ENCODE data around the gene NPVF. TPM values are rescaled to one million over a fixed set of nuclear protein-coding genes. Genes with fewer than 3 reads are reported as not detected.

Gene NPVF
- total and polyA plus RNA-seq, 2 of the 4 experiments (the other 2 are of a cell fraction), result not detected

GRCh38 chr7:25208525-25209221 lies 19.6 kb downstream of the NPVF start:
- dilution Hi-C loops (cut with HindIII; ENCODE audit: low sequenced_read_pairs, unreplicated experiment) (no loop called here), intact Hi-C loops (cut with micrococcal nuclease) (no loop called here), in situ Hi-C loops (cut with MboI; ENCODE audit: low sequenced_read_pairs) (no loop called here)
- Histone ChIP-seq H3K27ac (ENCODE audit: insufficient read depth, low read length) (no peak overlapping the region), H3K9ac (ENCODE audit: low read depth, low read length) (no peak overlapping the region), H3K9me3 (ENCODE audit: control insufficient read depth, insufficient read depth, low read length) (no peaks in the 10 kb centered on the region), H3K18ac (ENCODE audit: low read depth, low read length) (no peak overlapping the region), H3K36me3 (ENCODE audit: control insufficient read depth, insufficient read depth, low read length) (no peaks in the 10 kb centered on the region), H3K23ac (ENCODE audit: low read depth, low read length) (no peak overlapping the region), H3K4me1 (ENCODE audit: control insufficient read depth, insufficient read depth, low read length) (no peaks in the 10 kb centered on the region), H2BK5ac (ENCODE audit: low read depth, low read length, poor library complexity, severe bottlenecking) (no peak overlapping the region), H4K8ac (ENCODE audit: low read depth in 2 of 2, low read length in 2 of 2) (no peak overlapping the region), H2AK5ac (ENCODE audit: low read depth, low read length) (no peak overlapping the region), H3K4me2 (ENCODE audit: low read depth, low read length) (no peak overlapping the region), H3K56ac (ENCODE audit: extremely low read depth, insufficient read depth, low read length) (no peak overlapping the region), H3K14ac (replicated peaks; ENCODE audit: low read depth, low read length) (no peak overlapping the region), H3K4ac (ENCODE audit: low read depth, low read length) (no peak overlapping the region), H4K20me1 (ENCODE audit: insufficient read depth, low read length) (no peaks in the 10 kb centered on the region), H3K27me3 (ENCODE audit: control insufficient read depth, insufficient read depth, low read length) (peaks cover 3% of the 10 kb centered on the region; the same call in 1 of the 2 replicates), H2BK20ac (ENCODE audit: low read depth, low read length) (no peak overlapping the region), H3K9me1 (ENCODE audit: insufficient read depth, low read length) (no peaks in the 10 kb centered on the region), H2AFZ (replicated peaks; ENCODE audit: low read length, poor library complexity) (no peak overlapping the region), H2BK15ac (ENCODE audit: low read depth, low read length) (no peak overlapping the region), H4K5ac (ENCODE audit: low read depth, low read length) (no peak overlapping the region), H2AK9ac (replicated peaks; ENCODE audit: low read depth, low read length, poor library complexity) (no peak overlapping the region), H2BK120ac (ENCODE audit: low read depth, low read length) (no peak overlapping the region), H3K79me1 (ENCODE audit: low read depth in 1 of 2, low read length in 2 of 2) (no peaks in the 10 kb centered on the region), H4K91ac (ENCODE audit: insufficient read depth, low read depth, low read length) (no peak overlapping the region), H3K4me3 (ENCODE audit: insufficient read depth, low read depth, low read length) (no peak overlapping the region)
- DNase-seq (no peak), ATAC-seq (ENCODE audit: low read depth) (no peak)
- BruUV-seq (replicated peaks), result no TSS peak
- POLR2A ChIA-PET (ENCODE audit: unreplicated experiment), result no interaction called here
- CTCF ChIA-PET, result no interaction called here
- no CpG with 5 or more reads among the region's 1 CpG for WGBS, 2 experiments (ENCODE audit: extremely low coverage in 2 of 2, insufficient read length in 1 of 2)
- no peak for TF ChIP-seq CHD1 (IDR thresholded peaks at IDR 0.05; ENCODE audit: low read depth, low read length)
- no peak for TF ChIP-seq POLR2A (IDR thresholded peaks at IDR 0.05; ENCODE audit: low read depth, low read length)
- TF ChIP-seq MXI1 (IDR thresholded peaks at IDR 0.05; ENCODE audit: borderline replicate concordance, low read depth, low read length), result no peak
- TF ChIP-seq CTCF (conservative IDR thresholded peaks at IDR 0.05; ENCODE audit: low read depth, low read length), result no peak
- no peak for TF ChIP-seq MAZ (IDR thresholded peaks at IDR 0.05; ENCODE audit: borderline replicate concordance, low read depth, low read length)
- no peak for TF ChIP-seq RAD21 (IDR thresholded peaks at IDR 0.05; ENCODE audit: low read length)
- no peak for TF ChIP-seq USF2 (IDR thresholded peaks at IDR 0.05; ENCODE audit: low read depth, low read length)
- no peak for TF ChIP-seq RFX5 (IDR thresholded peaks at IDR 0.05; ENCODE audit: low read depth, low read length)
- TF ChIP-seq NFE2L2 (IDR thresholded peaks at IDR 0.05; ENCODE audit: low read depth, low read length), result no peak
- no peak for TF ChIP-seq ELK1 (IDR thresholded peaks at IDR 0.05; ENCODE audit: borderline replicate concordance, low read depth, low read length)
- TF ChIP-seq SMC3 (IDR thresholded peaks at IDR 0.05; ENCODE audit: low read depth, low read length), result no peak
- no peak for TF ChIP-seq BHLHE40 (IDR thresholded peaks at IDR 0.05; ENCODE audit: low read depth, low read length)
- TF ChIP-seq CEBPB (IDR thresholded peaks at IDR 0.05; ENCODE audit: low read depth, low read length), result no peak
- no peak for TF ChIP-seq MAFK (IDR thresholded peaks at IDR 0.05; ENCODE audit: low read depth, low read length)
- no peak for TF ChIP-seq FOS (IDR thresholded peaks at IDR 0.05; ENCODE audit: low read depth, low read length)
- TF ChIP-seq RCOR1 (IDR thresholded peaks at IDR 0.05; ENCODE audit: insufficient replicate concordance, low read length), result no peak

All from IMR-90 (cell line).